GM21619 (cell line): ENCODE measurements around the gene WDFY2.

Experiments used
- ATAC-seq: cut with Tn5 transposase; IDR thresholded peaks from one replicate; pipeline ENCODE4 v1.9.1; 2021; ENCODE audit not compliant: unreplicated experiment

WDFY2 gene

GRCh38 chr13:51697855-51698254, 113.6 kb downstream of the WDFY2 start:
- ATAC-seq = no peak

DNA sequence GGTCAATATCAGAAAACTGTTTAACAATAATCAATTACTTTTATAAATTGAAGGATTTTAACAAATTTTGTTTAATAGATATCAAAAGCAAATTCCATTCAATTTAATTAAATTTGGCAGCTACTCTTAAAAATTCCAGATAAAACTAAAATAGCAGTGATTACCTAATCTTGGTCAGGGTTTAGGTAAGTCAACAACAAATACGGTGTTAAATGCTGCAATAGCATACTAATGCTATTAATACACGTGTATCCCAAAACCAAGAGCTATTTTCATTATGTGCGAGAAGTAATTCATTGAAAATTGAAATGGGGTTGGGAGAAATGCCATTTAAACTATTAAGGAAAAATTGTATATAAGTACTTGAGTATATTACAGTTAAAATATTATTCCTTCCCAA, 114.1 kb downstream of the WDFY2 start:
- ATAC-seq = no peak

DNA sequence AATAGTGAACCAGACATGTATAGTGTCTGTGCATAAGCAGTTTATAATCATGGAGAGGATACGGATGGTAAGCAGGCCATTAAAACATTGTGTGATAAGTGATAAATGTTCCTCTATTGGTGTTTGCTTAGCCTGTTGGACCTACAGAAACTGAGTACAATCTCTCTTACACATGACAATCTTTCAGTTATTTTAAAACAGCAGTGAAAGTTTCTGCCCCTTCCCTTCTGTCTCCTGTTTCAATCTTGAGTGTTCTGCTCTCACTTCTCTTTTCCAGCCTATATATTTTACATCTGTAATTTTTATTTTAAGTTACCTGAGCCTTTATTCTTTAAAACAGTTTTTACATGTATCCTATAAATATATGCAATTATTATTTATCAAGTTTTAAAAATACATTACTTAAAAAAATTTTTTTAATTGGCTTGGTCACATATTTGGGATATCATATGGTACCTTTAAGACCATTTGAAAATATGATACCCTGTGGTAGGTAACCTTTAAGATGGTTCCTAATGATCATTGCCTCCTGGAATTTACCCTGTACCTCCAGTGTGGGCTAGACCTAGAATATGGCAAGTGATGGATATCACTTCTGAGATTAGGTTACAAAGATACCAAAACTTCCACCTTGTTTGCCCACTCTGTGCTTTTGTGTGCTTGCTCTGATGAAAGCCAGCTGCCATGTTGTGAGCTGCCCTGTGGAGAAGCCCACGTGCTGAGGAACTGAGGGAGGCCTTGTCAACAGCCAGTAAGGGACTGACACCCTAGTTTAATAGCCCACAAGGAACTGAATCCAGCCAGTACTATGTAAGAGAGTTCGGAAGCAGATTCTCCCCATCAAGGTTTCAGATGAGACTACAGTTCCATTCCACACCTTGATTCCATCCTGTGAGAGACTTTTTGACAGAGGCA, 120.4 kb downstream of the WDFY2 start:
- peak; percentile 76 for ATAC-seq

DNA sequence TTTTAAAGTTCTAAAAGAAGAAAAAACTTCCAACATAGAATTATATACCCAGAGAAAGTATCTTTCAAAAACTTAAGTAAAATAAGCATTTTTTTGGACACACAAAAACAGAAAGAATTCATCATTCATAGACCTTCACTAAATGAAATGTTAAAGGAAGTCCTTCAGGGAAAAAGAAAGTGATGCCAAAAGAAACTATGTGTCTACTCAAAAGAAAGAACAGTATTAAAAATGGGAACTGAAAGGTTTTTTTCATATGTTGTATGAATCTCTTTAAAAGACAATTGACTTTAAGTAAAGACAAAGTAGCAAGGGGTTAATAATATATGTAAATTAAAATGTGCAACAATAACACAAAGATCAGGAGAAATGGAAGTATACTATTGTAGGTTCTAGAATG, 123.2 kb downstream of the WDFY2 start:
- no peak for ATAC-seq

DNA sequence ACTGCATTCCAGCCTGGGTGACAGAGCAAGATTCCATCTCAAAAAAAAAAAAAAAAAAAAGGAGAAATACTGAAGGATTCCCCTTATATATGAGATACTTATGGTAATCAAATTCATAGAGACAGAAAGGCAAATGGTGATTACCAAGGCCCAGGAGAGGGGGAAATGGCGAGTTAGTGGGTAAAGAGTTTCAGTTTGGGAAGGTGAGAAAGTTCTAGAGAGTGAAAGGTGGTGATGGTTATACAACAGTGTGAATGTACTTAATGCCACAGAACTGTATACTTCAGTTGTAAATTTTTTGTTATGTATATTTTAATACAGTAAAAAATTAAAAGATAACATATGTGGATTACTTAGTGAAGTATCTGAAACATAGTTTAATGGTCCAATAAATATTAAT, 129.5 kb downstream of the WDFY2 start:
- ATAC-seq = no peak

- ATAC-seq = peak; percentile 80
These were observed 130.5 kb downstream of the WDFY2 start for GRCh38 chr13:51714663-51715168.

DNA sequence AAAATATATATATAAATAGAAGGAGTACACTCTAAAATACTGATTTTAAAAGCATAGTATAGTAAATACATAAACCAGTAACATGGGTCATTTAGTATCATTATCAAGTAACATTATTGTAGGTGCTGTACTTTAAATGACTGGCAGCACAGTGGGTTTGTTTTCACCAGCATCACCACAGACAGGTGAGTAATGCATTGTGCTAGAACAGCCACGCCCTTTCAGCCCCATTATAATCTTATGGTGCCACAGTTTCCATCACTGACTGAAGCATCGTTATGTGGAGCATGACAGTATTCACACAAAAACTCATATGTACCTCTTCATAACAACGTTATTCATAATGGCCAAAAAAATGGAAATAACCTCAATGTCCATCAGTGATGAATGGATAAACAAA, 131.4 kb downstream of the WDFY2 start:
- ATAC-seq = no peak

DNA sequence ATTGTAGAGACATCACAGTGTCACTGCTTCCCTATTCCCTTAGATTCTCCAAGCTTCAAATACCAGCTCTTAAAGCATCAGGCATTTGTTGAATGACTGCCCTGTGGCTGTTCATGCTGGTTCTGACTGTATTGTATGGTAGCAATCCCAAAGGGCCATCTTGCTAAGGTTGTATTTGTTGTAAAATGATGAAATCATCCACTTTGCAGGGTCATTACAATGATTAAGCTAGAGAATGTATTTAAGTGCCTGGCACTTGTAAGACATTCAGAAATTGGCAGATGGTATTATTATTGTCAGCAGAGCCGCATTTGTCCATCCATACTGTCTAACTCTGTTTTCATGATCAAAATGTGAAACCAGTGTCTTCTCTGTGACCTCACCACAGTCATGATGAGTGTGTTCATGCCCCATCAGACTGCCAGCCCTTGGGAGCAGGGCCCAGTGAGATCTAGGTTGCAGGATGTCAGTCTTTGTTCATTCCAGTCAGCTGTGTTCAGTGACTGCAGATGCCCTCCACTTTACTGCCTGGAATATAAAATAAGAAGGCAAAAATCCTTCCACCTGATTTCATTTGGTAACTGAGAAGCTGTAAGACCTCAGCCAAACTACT, 133.6 kb downstream of the WDFY2 start:
- ATAC-seq = no peak

DNA sequence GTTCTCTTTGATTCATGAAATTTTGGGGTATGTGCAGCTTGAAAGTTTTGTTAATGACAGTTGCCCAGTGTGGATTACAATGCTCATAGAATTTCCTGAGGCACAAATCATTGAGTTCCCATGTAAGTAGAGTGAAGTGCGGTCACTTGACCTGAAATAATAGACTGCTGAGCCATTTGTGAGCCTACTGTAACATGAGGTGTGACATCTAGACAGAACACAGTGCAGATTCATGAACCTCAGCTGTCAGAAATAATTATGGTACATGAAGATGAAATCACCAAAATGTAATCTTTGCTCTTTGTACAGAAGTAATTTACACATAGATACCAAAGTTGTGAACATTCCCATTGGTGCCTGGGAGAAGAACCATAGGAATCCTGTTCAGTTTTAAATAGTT, 135.1 kb downstream of the WDFY2 start:
- ATAC-seq = no peak

- peak; percentile 81 for ATAC-seq
These were observed 137.2 kb downstream of the WDFY2 start for GRCh38 chr13:51721496-51721895.

GRCh38 chr13:51723529-51723928, 139.3 kb downstream of the WDFY2 start:
- no peak for ATAC-seq

DNA sequence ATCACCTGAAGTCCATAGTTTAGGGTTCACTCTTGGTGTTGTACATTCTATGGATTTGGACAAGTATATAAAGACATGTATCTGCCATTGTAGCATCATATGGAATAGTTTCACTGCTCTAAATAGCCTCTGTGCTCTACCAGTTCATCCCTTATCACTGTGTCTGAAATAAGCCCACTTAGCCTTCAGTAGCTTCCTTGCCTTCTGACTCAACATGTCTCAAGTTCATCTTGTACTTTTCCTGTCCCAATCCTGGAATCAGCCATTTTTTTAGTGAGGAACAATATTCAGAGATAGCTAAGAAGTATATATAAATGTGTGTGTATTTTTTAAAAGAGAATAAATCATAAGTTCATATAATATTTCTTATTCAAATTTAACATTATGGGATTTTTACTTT, 140.5 kb downstream of the WDFY2 start:
- no peak for ATAC-seq

DNA sequence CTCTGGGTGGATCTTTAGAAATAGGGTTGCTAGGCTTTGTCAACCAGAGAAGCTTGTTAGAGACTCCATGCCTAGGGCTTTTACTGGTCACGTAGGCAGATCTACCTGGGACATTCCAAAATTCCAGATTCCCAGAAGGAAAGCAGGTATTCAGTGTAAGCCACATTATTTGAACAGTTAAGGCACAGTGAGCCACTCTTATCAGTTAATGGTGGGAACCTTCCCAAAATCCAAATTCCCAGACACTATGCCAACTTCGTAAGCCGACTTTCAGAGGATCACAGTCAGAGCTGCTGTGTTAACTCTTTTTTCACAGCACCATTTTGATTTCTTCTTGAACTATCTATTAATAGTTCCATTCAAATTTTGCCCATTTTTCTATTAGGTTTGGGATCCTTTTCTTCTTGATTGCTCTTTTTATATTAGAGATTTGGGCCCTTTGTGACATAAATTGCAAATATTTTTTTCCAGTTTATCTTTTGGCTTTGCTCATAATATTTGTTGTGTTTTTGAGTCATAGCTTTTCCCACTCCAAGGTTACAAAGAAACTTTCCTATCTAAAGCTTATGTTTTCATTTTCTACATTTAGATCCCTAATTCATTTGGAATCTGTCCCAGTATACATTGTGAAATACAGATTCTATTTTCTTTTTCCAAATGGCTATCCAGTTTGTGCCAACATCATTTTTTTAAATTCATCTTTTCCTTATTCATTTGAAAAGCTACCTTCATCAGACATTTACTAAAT, 142.4 kb downstream of the WDFY2 start:
- ATAC-seq = no peak

GRCh38 chr13:51727634-51728274, 143.5 kb downstream of the WDFY2 start:
- ATAC-seq = no peak

GRCh38 chr13:51728275-51728673, 144.0 kb downstream of the WDFY2 start:
- ATAC-seq = no peak

DNA sequence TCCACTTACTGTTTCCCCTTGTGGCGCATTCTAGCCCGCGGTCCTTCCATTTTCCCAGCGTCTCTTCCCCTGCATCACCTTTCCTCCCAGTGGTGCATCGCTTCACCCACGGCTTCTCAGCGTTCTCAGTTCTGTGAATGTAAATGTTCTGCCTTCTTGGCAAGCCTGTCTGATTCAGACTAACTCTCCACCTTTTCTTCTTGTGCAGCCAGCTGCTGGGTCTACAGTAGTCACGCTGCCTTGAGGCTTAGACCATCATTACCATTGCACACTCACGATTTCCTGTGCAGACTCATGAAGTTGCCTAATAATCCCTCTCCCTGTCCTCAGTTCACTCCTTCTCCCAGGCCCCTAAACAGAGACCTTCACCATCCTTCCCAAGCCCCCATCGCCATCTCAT, 144.7 kb downstream of the WDFY2 start:
- ATAC-seq = no peak

DNA sequence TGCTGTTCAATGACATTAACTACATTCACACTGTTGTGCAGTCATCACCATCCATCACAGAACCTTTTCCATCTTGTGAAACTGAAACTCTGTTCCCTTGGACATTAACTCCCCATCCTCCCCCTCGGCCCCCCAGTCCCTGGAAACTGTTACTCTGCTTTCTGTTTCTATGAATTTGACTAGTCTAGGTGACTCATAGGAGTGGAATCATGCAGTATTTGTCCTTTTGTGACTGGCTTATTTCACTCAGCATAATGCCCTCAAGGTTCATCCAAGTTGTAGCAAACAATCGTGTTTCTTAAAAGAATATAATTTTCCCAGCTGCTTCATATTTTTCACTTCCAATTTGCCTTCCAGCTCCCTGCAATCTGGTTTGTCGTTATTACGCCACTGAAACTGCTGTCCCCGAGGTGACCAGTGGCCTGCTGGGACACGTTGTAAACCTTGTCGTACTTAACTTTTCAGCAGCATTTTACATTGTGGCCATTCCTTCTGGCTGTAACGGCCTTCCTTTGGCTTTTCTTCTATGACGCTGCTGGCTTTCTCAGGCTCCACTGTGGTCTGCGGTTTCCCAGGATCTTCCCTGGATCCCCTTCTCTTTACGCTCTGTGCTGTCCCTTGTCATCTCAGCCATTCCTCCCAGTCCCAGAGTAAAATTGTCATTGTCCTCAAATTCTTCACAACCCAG, 145.7 kb downstream of the WDFY2 start:
- no peak for ATAC-seq

DNA sequence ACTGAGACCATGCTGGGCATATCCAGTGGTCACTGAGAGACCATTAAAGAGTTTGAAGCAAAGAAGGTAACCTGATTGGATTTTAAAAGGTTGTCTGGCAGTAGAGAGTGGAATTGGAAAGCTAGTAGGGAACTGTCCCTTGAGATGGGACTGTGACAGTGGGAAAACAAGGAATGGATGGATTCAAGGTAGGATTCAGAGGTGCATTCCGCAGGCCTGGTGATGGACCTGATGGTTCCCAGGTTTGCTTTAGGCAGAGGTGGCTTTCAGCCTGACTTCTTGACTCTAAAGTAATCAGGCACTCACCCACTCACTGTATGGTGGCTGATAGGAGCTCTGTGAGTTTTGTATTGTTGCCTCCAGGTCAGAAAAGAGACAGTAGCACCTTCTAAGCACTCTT, 146.7 kb downstream of the WDFY2 start:
- no peak for ATAC-seq

DNA sequence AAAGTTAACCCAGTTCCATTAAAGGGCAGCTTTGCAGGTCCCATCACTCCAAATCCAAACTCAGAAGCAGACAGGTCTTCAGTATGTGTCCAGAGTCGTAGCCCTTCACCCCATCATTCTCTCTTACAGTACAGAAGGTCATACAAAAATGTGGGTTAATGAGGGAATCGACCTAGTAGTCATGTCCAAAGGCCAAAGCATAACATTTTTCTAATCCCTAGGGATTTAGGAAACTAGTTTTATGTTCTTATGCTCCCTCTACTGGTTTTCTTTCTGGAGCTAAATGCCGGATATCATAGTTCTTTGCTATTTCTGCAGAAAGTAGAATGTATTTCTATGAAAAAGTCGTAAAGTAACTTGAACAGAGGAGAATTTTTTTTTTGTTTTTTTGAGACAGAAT, 147.5 kb downstream of the WDFY2 start:
- ATAC-seq = no peak
